GM18951 (cell line): ENCODE results near the gene GEMIN5.
"Not testable (repeated sequence)": the region's sequence is repeated elsewhere in the genome, so short reads cannot be mapped to it uniquely, and the experiment has no call there.

Experiments
- POLR2A ChIP-seq: IDR thresholded peaks from 4 replicates; pipeline ENCODE4 v1.6.1; 2011; ENCODE audit warnings: mild to moderate bottlenecking; ENCODE audit not compliant: insufficient read length, insufficient read depth; ENCODE audit errors: extremely low read depth
- in situ Hi-C: fragments of 300-500 bp; cut with MboI; formaldehyde crosslinking; loops from one replicate; pipeline ENCODE4 v1.12.0; 2022; ENCODE audit warnings: low sequenced_read_pairs, mixed read lengths, inconsistent platforms; ENCODE audit not compliant: unreplicated experiment

Gene GEMIN5

GRCh38 chr5:154937718-154938466 lies at the start of gene GEMIN5:
Gene GEMIN5 (minus strand): TSS chr5:154938211. CDS start chr5:154938133, 78 bp downstream.
- in situ Hi-C loops = no loop called here

GRCh38 chr5:154986151-154986550 lies 48.1 kb upstream of the GEMIN5 start:
- in situ Hi-C loops = no loop called here
- no peak for TF ChIP-seq POLR2A

More at GRCh38 chr5:154937718-154938466, at the start of gene GEMIN5:
- peak; percentile 81 for TF ChIP-seq POLR2A

- no peak for TF ChIP-seq POLR2A
- in situ Hi-C loops = no loop called here
Observed at GRCh38 chr5:154984946-154985516, 47.0 kb upstream of the GEMIN5 start.

GRCh38 chr5:154978294-154978693 lies 40.3 kb upstream of the GEMIN5 start:
- in situ Hi-C loops = not testable (repeated sequence)

GRCh38 chr5:154977409-154977808 lies 39.4 kb upstream of the GEMIN5 start:
- TF ChIP-seq POLR2A = no peak
- in situ Hi-C loops = no loop called here

- in situ Hi-C loops = not testable (repeated sequence)
Observed at GRCh38 chr5:154976082-154976481, 38.1 kb upstream of the GEMIN5 start.

GRCh38 chr5:154972476-154973080 lies 34.6 kb upstream of the GEMIN5 start:
- in situ Hi-C loops = no loop called here
- no peak for TF ChIP-seq POLR2A

- in situ Hi-C loops = no loop called here
- no peak for TF ChIP-seq POLR2A
Observed at GRCh38 chr5:154971501-154971900, 33.5 kb upstream of the GEMIN5 start.

- in situ Hi-C loops = no loop called here
- no peak for TF ChIP-seq POLR2A
Observed at GRCh38 chr5:154970759-154971158, 32.7 kb upstream of the GEMIN5 start.

- in situ Hi-C loops = no loop called here
Observed at GRCh38 chr5:154968953-154969352, 30.9 kb upstream of the GEMIN5 start.

GRCh38 chr5:154967421-154968024 lies 29.5 kb upstream of the GEMIN5 start:
- TF ChIP-seq POLR2A = no peak
- in situ Hi-C loops = no loop called here

More at GRCh38 chr5:154968953-154969352, 30.9 kb upstream of the GEMIN5 start:
- TF ChIP-seq POLR2A = no peak

- in situ Hi-C loops = no loop called here
- no peak for TF ChIP-seq POLR2A
Observed at GRCh38 chr5:154966874-154967273, 28.9 kb upstream of the GEMIN5 start.

GRCh38 chr5:154966081-154966841 lies 28.2 kb upstream of the GEMIN5 start:
- in situ Hi-C loops = no loop called here
- no peak for TF ChIP-seq POLR2A
